Stimulated activated CD8-positive, alpha-beta memory T cell treated with anti-CD3 and anti-CD28 coated beads, Interleukin-4, amount 100 ng/mL, for 24 hours (primary cell): Measurements from ENCODE around the gene CYP2D6.
"Not testable (repeated sequence)": the region's sequence is repeated elsewhere in the genome, so short reads cannot be mapped to it uniquely, and the experiment has no call there.

Experiments
- DNase-seq: peaks from one replicate; pipeline ENCODE4 v3.0.0-alpha.2; 2020; ENCODE audit warnings: low read depth

CYP2D6 gene

DNA sequence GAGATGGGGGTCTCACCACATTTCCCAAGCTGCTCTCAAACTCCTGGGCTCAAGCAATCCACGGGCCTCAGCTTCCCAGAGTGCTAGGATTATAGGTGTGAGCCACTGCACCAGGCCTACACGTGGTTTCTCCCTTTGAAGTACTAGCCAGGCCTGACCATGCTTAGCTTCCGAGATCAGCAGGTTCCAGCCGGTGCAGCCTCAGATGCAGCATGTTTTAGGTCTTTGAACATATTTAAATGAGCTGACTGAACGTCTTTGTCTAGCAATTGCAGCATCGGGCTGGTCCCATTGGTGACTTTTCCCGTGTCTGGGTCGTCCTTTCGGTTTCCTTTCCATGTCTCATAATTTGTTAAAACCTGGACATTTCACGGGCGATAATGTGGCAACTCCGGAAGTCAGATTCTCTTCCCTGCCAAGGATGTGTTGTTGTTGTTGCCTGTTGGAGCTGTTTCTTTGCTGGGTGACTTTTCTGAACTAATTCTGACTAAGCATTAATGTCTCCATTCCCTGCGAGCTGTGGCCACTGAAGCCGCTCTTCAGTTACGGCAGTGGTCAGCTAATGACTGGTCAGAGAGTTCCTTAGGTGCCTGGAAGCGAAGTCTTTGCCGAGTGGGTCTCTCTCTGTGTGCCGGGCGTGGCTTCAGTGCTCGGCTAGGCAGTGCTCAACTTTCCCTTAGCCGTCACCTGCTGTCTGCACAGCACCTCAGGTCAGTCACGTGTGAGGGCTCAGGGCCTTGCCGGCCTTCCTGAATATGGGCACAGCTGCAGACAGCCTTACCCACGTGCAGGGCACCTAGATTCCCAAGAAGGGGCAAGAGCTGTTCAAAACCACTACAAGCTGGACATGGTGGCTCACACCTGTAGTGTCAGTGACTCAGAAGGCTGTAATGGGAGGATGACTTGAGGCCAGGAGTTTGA lies 3.8 kb upstream of the CYP2D6 start:
- DNase-seq, result no peak

GRCh38 chr22:42132457-42132856 lies 1.8 kb upstream of the CYP2D6 start:
- DNase-seq, result no peak

- no peak for DNase-seq
Measured at GRCh38 chr22:42131562-42131961, 952 bp upstream of the CYP2D6 start.

DNA sequence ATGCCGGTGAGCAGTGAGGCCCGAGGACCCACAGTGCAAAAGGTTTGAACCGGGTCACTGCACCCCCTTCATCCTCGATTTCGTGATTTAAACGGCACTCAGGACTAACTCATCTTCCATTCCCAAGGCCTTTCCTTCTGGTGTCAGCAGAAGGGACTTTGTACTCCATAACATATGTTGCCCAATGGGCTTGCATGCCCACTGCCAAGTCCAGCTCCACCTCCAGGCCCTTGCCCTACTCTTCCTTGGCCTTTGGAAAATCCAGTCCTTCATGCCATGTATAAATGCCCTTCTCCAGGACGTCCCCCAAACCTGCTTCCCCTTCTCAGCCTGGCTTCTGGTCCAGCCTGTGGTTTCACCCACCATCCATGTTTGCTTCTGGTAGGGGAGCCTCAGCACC lies 428 bp downstream of the CYP2D6 start:
- not testable (repeated sequence) for DNase-seq

GRCh38 chr22:42128776-42129694 lies 1.6 kb downstream of the CYP2D6 start:
- DNase-seq, result not testable (repeated sequence)

DNA sequence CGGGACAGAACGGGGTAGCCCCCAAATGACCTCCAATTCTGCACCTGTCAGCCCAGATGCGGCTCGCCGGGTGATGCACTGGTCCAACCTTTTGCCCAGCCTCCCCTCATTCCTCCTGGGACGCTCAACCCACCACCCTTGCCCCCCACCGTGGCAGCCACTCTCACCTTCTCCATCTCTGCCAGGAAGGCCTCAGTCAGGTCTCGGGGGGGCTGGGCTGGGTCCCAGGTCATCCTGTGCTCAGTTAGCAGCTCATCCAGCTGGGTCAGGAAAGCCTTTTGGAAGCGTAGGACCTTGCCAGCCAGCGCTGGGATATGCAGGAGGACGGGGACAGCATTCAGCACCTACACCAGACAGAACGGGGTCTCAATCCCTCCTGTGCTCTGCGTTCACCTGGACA lies 2.6 kb downstream of the CYP2D6 start:
- DNase-seq, result not testable (repeated sequence)

- no peak for DNase-seq
Measured at GRCh38 chr22:42127606-42128005, 3.0 kb downstream of the CYP2D6 start.

DNA sequence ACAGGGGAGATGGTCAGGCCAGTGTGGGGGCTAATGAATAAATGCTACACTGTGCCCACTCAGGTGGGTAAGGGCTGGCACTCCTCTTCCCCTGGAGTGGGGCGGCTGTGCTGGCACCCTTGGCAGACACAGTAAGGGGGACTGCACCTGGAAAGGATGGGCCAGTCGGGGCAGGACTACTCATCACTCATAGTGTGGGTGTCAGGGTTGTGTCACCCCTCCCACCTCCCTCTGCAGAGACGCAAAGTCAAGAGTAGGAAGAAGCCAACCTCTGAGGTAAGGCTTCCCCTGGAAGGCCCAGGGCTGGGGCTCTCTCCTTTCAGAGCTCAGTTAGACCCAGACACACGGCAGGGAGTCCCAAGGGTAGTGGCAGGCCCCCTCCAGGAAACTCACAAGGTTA lies 7.1 kb downstream of the CYP2D6 start:
- DNase-seq, result not testable (repeated sequence)

GRCh38 chr22:42120231-42121021 lies 10.2 kb downstream of the CYP2D6 start:
- DNase-seq, result not testable (repeated sequence)

DNA sequence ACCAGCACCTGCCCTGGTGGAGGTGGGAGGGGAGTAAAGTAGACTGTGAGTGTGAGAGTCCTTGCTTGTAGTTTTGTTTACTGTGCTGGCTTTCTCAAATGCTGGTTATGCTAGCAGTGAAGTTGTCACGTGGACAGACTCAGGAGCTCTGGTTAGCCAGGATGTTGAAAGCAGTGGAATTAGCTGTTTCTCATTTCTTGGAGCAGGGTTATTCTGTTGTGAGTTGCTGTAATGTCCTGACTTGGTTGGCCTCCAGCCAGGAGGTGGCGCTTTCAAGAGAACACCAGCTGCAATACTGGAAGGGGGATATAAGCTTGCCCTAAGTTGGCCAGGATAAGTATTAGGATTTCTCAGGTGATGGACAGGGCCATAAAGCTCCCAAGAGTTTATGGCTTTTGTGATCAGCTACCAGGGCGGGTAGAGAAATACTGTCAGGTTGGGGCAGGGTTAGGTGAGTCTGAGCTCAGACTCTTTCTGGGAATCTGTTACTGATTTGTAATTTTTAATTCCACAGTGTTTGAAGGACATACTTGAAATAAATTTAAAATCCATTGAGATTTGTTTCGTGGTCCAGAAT lies 13.7 kb downstream of the CYP2D6 start:
- DNase-seq, result no peak

- DNase-seq, result not testable (repeated sequence)
Measured at GRCh38 chr22:42115420-42115830, 15.2 kb downstream of the CYP2D6 start.

DNA sequence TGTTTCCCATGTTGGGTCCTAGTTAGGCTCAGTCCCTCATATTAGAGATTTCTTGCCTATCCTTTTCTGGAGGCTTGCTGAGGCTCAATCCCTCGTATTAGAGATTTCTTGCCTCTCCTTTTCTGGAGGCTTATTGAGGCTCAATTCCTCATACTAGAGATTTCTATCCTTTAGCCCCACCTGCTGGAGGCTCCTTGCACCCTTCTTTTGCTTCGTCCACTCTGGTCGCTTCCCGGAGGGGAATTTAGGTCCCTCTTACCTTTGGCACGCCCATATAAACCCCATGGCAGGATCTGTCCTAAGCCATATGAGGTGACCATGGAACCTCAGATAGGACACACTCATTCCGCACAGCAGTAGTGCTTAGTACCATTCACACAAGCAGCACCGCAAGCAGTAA lies 15.9 kb downstream of the CYP2D6 start:
- DNase-seq, result no peak

DNA sequence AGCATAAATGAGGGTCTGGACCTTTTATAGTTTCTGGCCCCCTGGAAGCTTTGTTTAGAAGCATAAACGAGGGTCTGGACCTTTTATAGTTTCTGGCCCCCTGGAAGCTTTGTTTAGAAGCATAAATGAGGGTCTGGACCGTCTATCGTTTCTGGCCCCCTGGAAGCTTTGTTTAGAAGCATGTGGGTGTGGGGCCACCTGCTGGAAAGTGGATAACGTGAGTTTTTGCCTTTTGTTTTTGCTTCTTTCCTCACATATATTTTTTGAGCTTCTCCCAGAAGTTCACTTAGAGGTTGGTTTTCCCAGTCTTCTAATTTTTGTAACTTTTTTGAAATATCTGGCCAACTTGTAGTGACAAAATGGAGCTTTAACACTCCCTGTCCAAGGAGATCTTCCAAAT lies 17.8 kb downstream of the CYP2D6 start:
- DNase-seq, result not testable (repeated sequence)

DNA sequence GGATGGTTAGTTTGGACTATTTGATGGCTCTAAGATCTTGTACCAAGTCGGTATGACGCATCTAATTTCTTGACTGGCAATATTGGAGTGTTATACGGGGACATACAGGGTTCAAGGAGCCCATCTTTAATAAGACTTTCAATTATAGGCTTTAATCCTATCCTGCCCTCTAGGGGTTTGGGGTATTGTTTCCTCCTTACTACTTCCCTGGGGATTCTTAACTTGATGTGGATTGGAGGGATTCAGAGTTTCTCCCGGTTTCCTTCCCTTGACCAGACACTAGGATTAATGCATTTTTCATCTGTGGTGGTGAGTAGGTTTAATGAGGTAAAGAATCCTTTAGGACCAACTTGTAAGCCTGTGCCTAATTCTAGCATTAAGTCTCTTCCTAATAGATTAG lies 18.8 kb downstream of the CYP2D6 start:
- no peak for DNase-seq

DNA sequence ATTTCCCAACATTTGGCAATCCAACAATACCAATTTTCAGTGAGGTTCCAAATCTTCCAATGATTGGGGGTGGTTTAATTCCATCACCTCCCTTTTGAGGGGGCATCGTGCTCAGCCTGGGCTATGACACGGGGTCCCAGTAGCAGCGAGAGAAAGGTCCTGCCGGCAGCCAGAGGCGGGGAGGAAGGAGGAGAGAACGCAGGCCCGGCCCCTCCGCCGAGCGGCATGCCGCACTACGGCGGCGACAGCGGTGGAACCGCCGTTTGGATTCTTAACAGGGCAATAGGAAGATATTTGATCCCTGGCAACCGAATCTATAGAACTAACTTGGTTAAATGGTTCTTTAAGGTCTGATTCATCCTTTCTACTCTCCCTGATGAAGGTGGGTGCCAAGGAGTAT lies 21.8 kb downstream of the CYP2D6 start:
- no peak for DNase-seq

DNA sequence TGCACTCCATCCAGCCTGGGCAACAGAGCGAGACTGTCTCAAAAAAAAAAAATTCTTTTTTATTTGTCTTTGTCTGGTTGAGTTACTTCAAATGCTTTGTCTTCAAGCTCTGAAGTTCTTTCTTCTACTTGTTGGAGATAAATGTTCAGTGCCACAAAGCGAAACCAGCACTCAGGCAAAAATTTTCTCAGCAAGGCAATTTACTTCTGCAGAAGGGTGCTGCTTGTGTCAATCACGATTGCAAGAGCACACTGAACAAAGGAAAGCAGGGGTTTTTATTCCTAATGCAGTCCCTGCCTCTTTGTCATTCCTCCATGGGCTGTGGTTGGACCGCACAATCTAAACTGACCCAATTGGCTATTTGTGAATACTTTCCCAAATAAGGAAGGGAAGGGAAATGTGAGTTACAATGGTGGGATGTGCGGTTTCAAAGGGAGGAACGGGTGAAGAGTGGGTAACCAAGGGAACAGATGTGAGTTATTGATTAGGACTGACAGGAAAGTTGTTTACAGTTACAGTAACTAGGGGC lies 26.2 kb downstream of the CYP2D6 start:
- DNase-seq, result not testable (repeated sequence)

GRCh38 chr22:42101199-42101598 lies 29.4 kb downstream of the CYP2D6 start:
- no peak for DNase-seq

- DNase-seq, result no peak
Measured at GRCh38 chr22:42091455-42091782, 39.2 kb downstream of the CYP2D6 start.

GRCh38 chr22:42090596-42091454 lies 39.8 kb downstream of the CYP2D6 start, which contains the start of gene NDUFA6:
Gene NDUFA6 (minus strand): TSS chr22:42090772. CDS start chr22:42090744, 28 bp downstream.
- peak; percentile 96 for DNase-seq

DNA sequence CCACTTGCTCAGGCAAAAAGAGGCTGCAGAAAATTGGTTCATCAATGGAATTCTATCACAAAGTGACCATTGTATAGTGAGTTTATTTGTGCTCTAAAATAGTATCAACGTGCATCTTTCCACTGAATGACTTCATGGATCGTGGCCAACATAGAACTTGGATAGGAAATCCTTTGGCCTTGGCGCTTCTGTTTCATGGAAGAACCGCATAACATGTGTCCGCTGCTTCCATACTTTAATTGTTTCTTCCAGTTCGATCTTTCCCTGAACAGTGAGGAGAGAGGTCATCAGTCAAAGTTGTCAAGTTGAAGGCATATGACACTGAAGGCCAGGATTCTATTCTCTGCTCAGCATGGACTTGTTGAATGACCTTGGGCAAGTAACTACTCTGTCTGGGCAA lies 44.6 kb downstream of the CYP2D6 start:
- no peak for DNase-seq
